GM21529 (cell line): Measurements from ENCODE around the gene DCUN1D4.

Experiments
- ATAC-seq: cut with Tn5 transposase; IDR thresholded peaks from one replicate; pipeline ENCODE4 v1.9.1; 2021; ENCODE audit not compliant: unreplicated experiment

DCUN1D4 gene

GRCh38 chr4:51960486-51960885, 117.5 kb downstream of the DCUN1D4 start:
- no peak for ATAC-seq

GRCh38 chr4:51963841-51964517, 121.0 kb downstream of the DCUN1D4 start:
- no peak for ATAC-seq

- ATAC-seq, result no peak
These were observed 122.9 kb downstream of the DCUN1D4 start for GRCh38 chr4:51965862-51966261.
